ENCODE data around the gene URM1.

The URM1 gene

DNA sequence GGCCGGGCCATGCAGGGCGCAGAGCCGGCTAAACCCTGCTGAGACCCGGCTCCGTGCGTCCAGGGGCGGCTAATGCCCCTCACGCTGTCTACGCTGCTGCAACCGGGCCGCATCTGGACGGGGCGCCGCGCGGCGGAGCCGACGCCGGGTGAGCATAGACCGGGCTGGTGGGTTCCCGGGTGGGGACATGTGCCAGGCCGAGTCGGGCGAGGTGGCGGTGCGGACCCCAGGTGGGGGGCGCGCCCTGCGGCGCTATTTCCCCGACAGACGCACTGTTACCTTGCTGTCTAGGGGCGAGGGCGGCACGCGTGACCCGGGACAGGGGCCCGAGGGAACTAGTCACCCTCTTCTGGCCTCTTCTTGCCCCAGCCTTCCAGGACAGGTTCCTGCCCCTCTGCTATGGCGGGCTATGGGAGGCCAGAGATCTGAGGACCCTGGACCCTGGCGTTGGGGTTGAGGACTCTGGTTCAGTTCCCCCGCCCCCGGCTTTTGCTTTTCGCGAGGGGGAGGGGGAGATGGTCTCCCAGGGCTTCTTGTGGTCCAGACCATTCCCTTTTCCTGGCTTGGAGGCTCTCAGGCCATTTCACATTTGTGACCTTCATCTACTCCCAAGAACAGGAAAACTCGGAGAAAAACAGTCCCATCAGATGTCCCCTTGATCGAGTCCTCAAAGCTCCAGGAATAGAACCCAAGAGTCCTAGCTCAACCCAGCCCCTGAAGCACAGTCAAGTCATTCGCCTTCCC lies 30.3 kb upstream of the URM1 start:
- peaks cover 15% of the 10 kb centered on the region for H3K4me1 Mint-ChIP-seq
- H3K9me3 Mint-ChIP-seq = no peaks in the 10 kb centered on the region
- H3K4me3 Mint-ChIP-seq = peak overlapping the region; percentile 86 to 99
- H3K27ac Mint-ChIP-seq = peak overlapping the region; percentile 45 to 80
- peak; percentile 71 for ATAC-seq
- DNase-seq = no peak
- no peaks in the 10 kb centered on the region for H3K27me3 Mint-ChIP-seq

DNA sequence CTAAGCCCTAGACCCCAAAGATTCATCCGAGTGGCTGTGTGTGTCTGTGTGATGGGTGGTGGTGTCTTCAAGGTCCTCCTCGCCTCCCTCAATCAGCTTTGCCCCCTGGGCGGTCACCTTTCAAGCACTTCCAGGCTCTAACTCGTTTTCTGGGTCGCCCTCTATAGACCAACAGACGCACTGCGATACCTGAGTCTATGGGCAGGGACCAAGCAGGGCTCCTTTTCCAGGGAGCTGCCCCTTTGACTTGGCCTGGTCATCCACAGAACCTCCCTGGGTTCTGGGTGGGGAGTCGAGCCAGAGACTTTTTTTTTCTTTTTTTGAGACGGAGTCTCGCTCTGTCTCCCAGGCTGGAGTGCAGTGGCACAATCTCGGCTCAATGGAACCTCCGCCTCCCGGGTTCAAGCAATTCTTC lies 29.7 kb upstream of the URM1 start:
- peak; percentile 67 to 79 for DNase-seq
- no peaks in the 10 kb centered on the region for H3K9me3 Mint-ChIP-seq
- H3K27ac Mint-ChIP-seq = peak overlapping the region; percentile 45 to 80
- H3K4me1 Mint-ChIP-seq = peaks cover 15% of the 10 kb centered on the region
- H3K4me3 Mint-ChIP-seq = peak overlapping the region; percentile 86 to 99
- ATAC-seq = peak; percentile 75
- H3K27me3 Mint-ChIP-seq = no peaks in the 10 kb centered on the region

DNA sequence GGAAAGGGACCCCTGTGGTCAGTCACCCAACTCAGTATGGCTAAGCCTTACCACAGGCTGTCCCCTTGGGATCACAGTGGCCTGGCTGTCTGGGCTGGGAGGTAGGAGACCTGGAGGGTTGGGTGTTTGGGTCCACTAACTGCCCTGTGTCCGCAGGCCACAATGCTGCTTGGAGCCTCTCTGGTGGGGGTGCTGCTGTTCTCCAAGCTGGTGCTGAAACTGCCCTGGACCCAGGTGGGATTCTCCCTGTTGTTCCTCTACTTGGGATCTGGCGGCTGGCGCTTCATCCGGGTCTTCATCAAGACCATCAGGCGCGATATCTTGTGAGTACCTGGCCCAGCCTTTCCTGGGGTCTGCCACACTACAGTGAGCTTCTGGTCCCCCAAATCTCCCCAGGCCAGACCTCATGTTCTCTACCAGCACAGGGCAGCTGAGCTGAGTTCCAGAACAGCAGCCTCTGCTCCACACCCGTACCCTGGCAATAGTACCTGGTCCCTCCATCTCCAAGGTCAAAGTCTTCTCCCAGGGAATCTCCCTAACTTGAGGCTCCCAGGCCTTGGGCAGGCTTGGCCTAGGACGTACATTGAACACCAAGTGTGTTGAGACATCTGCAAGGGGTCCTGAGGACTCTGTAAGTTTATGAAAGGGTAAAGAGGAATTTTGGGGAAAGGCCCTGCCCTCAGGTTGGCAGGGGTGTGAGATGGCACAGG lies 28.0 kb upstream of the URM1 start:
- Mint-ChIP-seq H3K27me3 (no peaks in the 10 kb centered on the region), H3K4me1 (peaks cover 15% of the 10 kb centered on the region), H3K27ac (no peak overlapping the region), H3K4me3 (no peak overlapping the region), H3K9me3 (no peaks in the 10 kb centered on the region)
- DNase-seq = no peak
- ATAC-seq = no peak

DNA sequence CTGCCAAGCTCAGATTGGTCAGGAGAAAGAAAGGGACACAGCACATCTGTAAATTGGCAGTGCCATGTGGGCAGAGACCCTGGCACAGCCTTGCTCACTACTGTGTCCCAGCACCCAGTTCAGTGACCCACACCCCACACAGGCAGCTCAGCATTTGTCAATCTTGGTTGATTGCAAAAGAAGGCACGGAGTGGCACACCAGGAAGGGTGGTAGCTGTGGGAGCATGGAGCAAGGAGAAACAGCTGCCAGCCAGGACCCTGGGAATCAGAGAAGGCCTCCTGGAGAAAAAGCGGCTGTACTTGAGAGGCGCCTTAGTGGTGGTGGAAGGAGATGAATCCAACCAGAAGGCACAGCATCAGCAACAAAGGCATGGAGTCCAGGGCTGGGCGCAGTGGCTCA lies 27.3 kb upstream of the URM1 start:
- no peak overlapping the region for H3K27ac Mint-ChIP-seq
- no peak overlapping the region for H3K4me3 Mint-ChIP-seq
- H3K4me1 Mint-ChIP-seq = peaks cover 15% of the 10 kb centered on the region
- DNase-seq = no peak
- no peaks in the 10 kb centered on the region for H3K9me3 Mint-ChIP-seq
- no peaks in the 10 kb centered on the region for H3K27me3 Mint-ChIP-seq
- no peak for ATAC-seq

DNA sequence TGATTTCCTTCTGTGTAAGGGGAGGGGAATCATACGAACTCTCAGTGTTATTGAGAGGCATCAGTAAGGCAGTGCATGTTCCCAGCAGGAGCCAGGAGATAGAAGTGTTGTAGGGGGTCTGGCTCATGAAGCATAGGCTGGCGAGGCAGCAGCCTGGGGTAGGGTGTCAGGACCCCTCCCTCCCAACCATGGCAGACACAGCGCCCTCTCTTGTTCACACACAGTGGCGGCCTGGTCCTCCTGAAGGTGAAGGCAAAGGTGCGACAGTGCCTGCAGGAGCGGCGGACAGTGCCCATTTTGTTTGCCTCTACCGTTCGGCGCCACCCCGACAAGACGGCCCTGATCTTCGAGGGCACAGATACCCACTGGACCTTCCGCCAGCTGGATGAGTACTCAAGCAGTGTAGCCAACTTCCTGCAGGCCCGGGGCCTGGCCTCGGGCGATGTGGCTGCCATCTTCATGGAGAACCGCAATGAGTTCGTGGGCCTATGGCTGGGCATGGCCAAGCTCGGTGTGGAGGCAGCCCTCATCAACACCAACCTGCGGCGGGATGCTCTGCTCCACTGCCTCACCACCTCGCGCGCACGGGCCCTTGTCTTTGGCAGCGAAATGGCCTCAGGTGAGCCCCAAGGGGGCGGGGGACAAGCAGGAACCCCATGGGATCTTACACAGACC lies 26.1 kb upstream of the URM1 start:
- H3K9me3 Mint-ChIP-seq = no peaks in the 10 kb centered on the region
- ATAC-seq = no peak

DNA sequence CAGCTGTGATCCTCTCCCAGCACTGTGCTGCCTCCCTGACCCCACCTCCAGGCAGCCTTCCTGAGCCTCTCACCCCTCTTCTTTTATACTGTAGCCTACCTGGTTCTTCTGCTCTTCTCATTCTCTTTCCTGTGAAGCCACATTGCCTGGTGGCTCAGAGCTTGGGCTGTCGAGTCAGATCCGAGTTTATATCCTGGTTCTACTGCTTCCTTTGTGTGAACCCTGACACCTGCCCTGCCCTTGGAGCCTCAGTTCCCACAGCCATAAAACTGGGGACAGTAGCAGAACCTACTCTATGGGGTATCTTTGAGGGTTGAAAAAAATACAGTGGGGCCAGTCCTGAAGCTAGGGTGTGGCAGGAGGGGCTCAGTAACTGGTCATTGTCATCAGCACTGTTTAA lies 22.0 kb upstream of the URM1 start:
- Mint-ChIP-seq H3K9me3 (no peaks in the 10 kb centered on the region), H3K4me3 (no peak overlapping the region), H3K27ac (no peak overlapping the region), H3K27me3 (no peaks in the 10 kb centered on the region), H3K4me1 (no peaks in the 10 kb centered on the region)
- DNase-seq (no peak), ATAC-seq (no peak)

More for the DNA sequence above, 26.1 kb upstream of the URM1 start:
- Mint-ChIP-seq H3K27ac (peak overlapping the region in 1 of 2 donors; percentile 71), H3K4me1 (peaks cover 10% of the 10 kb centered on the region), H3K27me3 (no peaks in the 10 kb centered on the region), H3K4me3 (no peak overlapping the region)
- DNase-seq = no peak

DNA sequence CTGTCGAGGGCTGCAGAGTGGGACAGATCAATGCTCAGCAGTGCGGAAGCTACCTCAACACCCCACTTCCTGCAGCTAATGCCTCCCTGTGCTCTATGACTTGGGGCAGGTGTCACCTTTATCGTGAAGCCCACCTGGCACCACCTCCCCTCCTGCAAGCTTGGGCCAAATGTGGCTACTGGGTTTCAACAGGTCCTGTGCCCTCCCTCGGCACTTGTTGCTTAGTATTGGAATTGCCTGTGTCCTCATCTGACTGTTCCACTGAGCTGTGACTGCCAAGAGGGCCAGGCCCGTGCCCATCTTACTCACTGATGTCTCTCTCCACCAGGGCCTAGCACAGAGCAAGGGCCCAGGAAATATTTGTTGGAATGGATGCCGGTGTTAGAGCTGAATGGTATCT lies 21.4 kb upstream of the URM1 start:
- DNase-seq = no peak
- H3K27me3 Mint-ChIP-seq = no peaks in the 10 kb centered on the region
- no peaks in the 10 kb centered on the region for H3K9me3 Mint-ChIP-seq
- no peak overlapping the region for H3K27ac Mint-ChIP-seq
- H3K4me1 Mint-ChIP-seq = no peaks in the 10 kb centered on the region
- no peak overlapping the region for H3K4me3 Mint-ChIP-seq
- no peak for ATAC-seq

DNA sequence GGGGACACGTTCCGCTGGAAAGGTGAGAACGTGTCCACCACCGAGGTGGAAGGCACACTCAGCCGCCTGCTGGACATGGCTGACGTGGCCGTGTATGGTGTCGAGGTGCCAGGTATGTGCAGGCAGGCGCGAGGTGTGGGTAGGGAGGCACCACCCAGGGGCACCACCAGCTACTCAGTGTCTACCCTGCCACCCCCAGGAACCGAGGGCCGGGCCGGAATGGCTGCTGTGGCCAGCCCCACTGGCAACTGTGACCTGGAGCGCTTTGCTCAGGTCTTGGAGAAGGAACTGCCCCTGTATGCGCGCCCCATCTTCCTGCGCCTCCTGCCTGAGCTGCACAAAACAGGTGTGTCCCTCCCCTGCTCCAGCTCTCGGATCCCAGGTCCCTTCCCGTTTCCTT lies 15.7 kb upstream of the URM1 start:
- Mint-ChIP-seq H3K4me1 (no peaks in the 10 kb centered on the region), H3K27me3 (no peaks in the 10 kb centered on the region), H3K9me3 (no peaks in the 10 kb centered on the region), H3K4me3 (no peak overlapping the region), H3K27ac (no peak overlapping the region)
- DNase-seq = no peak
- no peak for ATAC-seq

DNA sequence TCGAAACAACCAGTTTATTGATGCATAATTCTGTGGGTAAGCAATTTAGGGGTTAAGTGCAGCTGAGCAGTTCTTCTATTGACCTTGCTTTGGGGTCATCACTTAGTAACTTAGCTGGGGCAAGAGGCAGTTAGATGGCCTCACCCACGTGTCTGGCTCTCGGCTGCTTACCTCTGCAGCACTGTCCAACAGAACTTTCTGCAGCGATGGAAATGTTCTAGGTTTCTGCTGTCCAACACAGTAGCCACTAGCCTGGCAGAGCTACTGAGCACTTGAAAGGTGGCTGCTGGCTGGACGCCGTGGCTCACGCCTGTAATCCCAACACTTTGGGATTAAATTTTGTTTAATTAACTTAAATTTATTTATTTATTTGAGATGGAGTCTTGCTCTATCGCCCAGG lies 13.1 kb upstream of the URM1 start:
- Mint-ChIP-seq H3K27ac (no peak overlapping the region), H3K4me3 (no peak overlapping the region), H3K27me3 (no peaks in the 10 kb centered on the region), H3K9me3 (no peaks in the 10 kb centered on the region), H3K4me1 (peaks cover 17% of the 10 kb centered on the region)
- no peak for DNase-seq
- no peak for ATAC-seq

DNA sequence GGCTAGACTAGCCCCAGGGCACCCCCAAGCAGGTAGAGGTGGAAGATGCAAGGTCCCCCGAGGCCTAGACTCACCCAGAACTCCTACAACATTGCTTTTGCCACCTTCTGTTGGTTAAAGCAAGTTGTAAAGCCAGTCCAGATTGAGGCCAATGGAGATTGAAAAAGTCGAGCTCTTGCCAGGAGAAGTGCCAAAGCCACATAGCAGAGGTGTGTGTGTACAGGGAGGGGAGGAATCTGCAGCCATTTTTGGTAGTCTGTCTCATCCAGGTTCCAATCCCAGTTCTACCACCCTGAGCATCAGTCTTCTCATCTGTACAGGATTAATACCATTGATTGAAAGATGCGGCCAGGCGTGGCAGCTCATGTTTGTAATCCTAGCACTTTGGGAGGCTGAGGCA lies 12.3 kb upstream of the URM1 start:
- no peak overlapping the region for H3K4me3 Mint-ChIP-seq
- no peaks in the 10 kb centered on the region for H3K9me3 Mint-ChIP-seq
- peaks cover 17% of the 10 kb centered on the region for H3K4me1 Mint-ChIP-seq
- DNase-seq (no peak), ATAC-seq (no peak)
- no peaks in the 10 kb centered on the region for H3K27me3 Mint-ChIP-seq
- H3K27ac Mint-ChIP-seq = no peak overlapping the region

DNA sequence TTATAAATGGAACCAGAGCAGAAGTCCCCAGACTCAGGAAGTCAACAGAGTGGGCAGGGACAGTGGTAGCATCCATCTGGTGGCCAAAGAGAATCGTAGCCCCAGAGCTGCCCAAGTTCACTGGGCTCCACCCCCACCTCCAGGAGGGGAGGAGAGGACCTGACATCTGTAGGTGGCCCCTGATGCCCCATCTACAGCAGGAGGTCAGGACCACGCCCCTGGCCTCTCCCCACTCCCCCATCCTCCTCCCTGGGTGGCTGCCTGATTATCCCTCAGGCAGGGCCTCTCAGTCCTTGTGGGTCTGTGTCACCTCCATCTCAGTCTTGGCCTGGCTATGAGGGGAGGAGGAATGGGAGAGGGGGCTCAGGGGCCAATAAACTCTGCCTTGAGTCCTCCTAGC lies 10.3 kb upstream of the URM1 start:
- Mint-ChIP-seq H3K4me1 (peaks cover 34% of the 10 kb centered on the region), H3K27me3 (no peaks in the 10 kb centered on the region), H3K27ac (peak overlapping the region in 1 of 2 donors; percentile 42), H3K4me3 (no peak overlapping the region), H3K9me3 (no peaks in the 10 kb centered on the region)
- DNase-seq = no peak
- no peak for ATAC-seq

DNA sequence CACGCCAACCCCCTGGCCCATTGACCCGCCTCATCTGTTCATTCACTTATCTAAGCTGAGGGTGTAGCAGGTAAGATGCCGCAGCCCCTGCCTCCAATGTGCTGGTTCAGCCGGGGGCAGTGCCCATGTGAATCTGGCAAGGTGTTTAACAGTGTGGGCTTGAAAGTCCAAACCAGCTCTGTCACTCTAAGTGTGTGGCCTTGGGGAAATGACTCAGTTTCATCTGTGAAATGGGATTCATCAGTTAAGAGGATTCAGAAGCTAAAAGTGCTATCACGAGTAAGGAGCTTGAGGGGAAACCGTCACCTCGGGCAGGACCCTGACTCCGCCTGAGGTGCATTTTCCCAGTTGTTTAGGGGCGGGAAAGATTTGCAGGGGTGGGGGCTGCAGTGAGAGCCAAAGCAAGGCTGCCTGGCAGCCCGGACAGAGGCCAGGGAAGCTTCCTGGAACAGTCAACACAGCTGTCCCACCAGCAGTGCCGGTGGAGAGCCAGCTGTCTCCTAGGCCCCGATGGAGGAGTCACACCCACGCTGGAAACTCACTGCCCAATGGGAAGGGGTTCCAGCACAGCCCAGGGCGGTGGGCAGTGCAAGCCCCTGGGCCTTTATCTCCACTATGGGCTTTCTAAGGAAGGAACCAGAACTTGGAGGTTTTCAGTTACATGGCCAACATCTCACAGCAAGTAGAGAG lies 9.7 kb upstream of the URM1 start:
- ATAC-seq (no peak), DNase-seq (no peak)
- no peaks in the 10 kb centered on the region for H3K9me3 Mint-ChIP-seq
- no peaks in the 10 kb centered on the region for H3K27me3 Mint-ChIP-seq
- H3K4me3 Mint-ChIP-seq = peak overlapping the region; percentile 80 to 86
- H3K4me1 Mint-ChIP-seq = peaks cover 35% of the 10 kb centered on the region
- peak overlapping the region in 1 of 2 donors; percentile 90 for H3K27ac Mint-ChIP-seq

DNA sequence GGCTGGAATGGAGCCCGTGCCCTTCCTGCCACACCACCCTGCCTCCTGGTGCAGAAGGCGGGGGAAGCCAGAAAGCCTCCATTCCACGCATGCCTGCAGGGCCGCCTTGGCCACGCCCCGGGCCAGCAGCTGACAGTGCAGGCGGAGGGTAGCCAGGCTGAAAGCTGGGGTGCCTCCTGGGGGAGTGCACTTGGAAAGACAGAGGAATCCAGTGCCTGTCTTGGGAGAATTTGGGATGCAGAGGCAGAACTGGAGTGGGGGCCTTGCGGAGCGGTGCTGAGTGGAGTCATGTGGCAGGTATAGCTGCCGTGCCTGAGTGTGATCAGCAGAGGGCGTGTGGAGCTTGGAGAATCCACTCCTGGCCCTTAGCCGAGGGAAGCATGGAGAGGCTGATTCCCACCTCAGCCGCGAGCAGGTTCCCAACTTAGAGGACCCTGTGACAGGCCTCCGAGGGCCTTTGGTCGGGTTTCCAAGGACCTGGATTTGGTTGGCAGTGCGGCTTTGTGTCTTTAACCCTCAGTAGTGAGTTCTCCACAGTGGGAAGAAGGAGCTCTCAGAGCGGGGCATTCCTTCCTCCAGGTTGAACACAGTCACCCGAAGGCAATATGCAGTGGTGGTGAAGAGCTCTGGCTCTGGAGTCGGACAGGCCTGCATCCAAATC lies 9.1 kb upstream of the URM1 start:
- peak; percentile 89 for ATAC-seq
- Mint-ChIP-seq H3K4me1 (peaks cover 35% of the 10 kb centered on the region), H3K27me3 (no peaks in the 10 kb centered on the region), H3K4me3 (peak overlapping the region; percentile 80 to 86), H3K27ac (no peak overlapping the region), H3K9me3 (no peaks in the 10 kb centered on the region)
- DNase-seq = peak; percentile 62 to 69

DNA sequence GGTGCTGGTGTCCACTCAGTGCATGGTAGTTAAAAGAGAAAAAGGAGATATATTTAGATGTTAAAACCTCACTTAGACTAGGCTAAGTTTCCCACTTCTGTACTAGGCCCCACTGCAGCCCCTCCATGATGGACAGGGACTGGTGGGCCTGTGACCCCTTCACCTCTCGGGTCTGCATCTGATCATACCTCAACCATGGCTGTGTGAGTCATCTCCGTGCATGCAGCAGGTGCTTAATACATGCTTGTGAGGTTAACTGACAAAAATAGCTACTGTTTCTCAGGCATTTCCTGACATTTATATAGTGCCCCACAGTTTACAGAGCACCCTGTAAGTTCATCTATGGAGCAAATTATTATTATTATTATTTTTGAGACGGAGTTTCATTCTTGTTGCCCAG lies 8.4 kb upstream of the URM1 start:
- ATAC-seq (no peak), DNase-seq (no peak)
- H3K4me3 Mint-ChIP-seq = no peak overlapping the region
- peaks cover 35% of the 10 kb centered on the region for H3K4me1 Mint-ChIP-seq
- no peaks in the 10 kb centered on the region for H3K27me3 Mint-ChIP-seq
- no peak overlapping the region for H3K27ac Mint-ChIP-seq
- H3K9me3 Mint-ChIP-seq = no peaks in the 10 kb centered on the region

DNA sequence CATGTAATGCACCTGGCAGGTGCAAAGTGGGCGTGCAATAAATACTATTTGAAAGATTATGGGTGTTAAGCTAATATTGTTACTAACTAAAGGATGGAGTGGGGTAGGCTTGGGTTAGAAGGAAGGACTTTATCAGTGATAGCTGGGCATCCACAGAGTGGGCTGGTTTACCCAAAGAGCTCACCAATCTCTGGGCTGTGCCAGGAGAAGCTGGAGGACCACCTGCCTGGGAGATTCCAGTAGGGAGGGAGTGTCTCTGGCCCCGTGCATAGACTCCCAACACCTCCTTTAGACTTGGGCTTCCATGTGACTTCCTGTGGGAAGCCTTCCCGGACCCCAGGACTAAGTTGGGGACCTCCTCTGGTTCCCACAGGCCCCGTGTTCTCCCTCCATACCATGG lies 5.6 kb upstream of the URM1 start:
- H3K4me3 Mint-ChIP-seq = no peak overlapping the region
- ATAC-seq = no peak
- DNase-seq = no peak
- no peaks in the 10 kb centered on the region for H3K9me3 Mint-ChIP-seq
- H3K4me1 Mint-ChIP-seq = peaks cover 41% of the 10 kb centered on the region
- no peaks in the 10 kb centered on the region for H3K27me3 Mint-ChIP-seq
- H3K27ac Mint-ChIP-seq = no peak overlapping the region

Measured in stimulated activated naive CD8-positive, alpha-beta T cell treated with anti-CD3 and anti-CD28 coated beads, Interleukin-15, amount 100 ng/mL, for 72 hours (primary cell).